H1 (cell line): ENCODE data around the gene HBM. TPM values are rescaled to one million over a fixed set of nuclear protein-coding genes. Genes with fewer than 3 reads are reported as not detected.

Source experiments
- CTCF ChIA-PET: fragments of 300-600 bp; sonication (Branson Sonifier 250); formaldehyde crosslinking; loops from one replicate; lab custom pipeline; 2021; ENCODE audit not compliant: partially characterized antibody; lab: Charles Lee
- POLR2A ChIA-PET: fragments of 300-600 bp; sonication (Branson Sonifier 250); formaldehyde crosslinking; loops from one replicate; lab custom pipeline; 2021; ENCODE audit warnings: inconsistent platforms; ENCODE audit not compliant: partially characterized antibody; lab: Charles Lee
- DNase-seq, 2 experiments: peaks; one replicate each; pipeline versions ENCODE4 v3.0.0 to v3.0.0-alpha.2; 2010 to 2022; ENCODE audit warnings: low spot score in 2 of 2, low read depth in 1 of 2, mixed read lengths in 1 of 2
- FAIRE-seq: peaks from 2 replicates; lab custom pipeline; 2011; peaks lifted over from hg19 to GRCh38; lab: Jason Lieb, UNC
- H2AFZ ChIP-seq: 2 replicates; pipeline ENCODE4 v1.8.1; 2012; ENCODE audit warnings: low read length, inconsistent platforms
- H2AK5ac ChIP-seq: 2 replicates; pipeline ENCODE4 v1.6.1; 2013; ENCODE audit warnings: low read depth, low read length
- H2BK120ac ChIP-seq: replicated peaks from 2 replicates; pipeline ENCODE3; 2013; ENCODE audit warnings: low read depth, low read length, inconsistent platforms
- H2BK12ac ChIP-seq: 2 replicates; pipeline ENCODE4 v1.6.1; 2013; ENCODE audit warnings: low read depth, low read length
- H2BK15ac ChIP-seq: 2 replicates; pipeline ENCODE4 v1.6.1; 2013; ENCODE audit warnings: low read length
- H2BK20ac ChIP-seq: 2 replicates; pipeline ENCODE4 v1.6.1; 2013; ENCODE audit warnings: low read length
- H2BK5ac ChIP-seq: 2 replicates; pipeline ENCODE4 v1.6.1; 2013; ENCODE audit warnings: low read depth, low read length
- H3K14ac ChIP-seq: 2 replicates; pipeline ENCODE4 v1.6.1; 2013; ENCODE audit warnings: inconsistent platforms; ENCODE audit not compliant: insufficient read length
- H3K18ac ChIP-seq: 2 replicates; pipeline ENCODE4 v1.6.1; 2013; ENCODE audit warnings: low read length; ENCODE audit errors: extremely low read depth
- H3K23ac ChIP-seq: 2 replicates; pipeline ENCODE4 v1.6.1; 2013; ENCODE audit warnings: inconsistent platforms; ENCODE audit not compliant: insufficient read length
- H3K23me2 ChIP-seq: 2 replicates; pipeline ENCODE4 v1.6.1; 2013; ENCODE audit warnings: low read depth, low read length
- H3K27ac ChIP-seq: 2 replicates; pipeline ENCODE4 v1.6.1; 2011; ENCODE audit warnings: low read depth, low read length, inconsistent platforms
- H3K27me3 ChIP-seq, 4 experiments: replicated peaks in 1 of 4; 1 replicate in 1 of 4; 2 replicates in 3 of 4; pipeline versions ENCODE4 v1.6.1 to v1.8.1; 2011 to 2013; ENCODE audit warnings: low read length in 3 of 4, mild to moderate bottlenecking in 3 of 4, inconsistent platforms in 2 of 4, mixed read lengths in 2 of 4, moderate library complexity in 1 of 4; ENCODE audit not compliant: control insufficient read depth in 3 of 4, insufficient read depth in 3 of 4; ENCODE audit errors: extremely low read depth in 1 of 4
- H3K36me3 ChIP-seq, 4 experiments: 2 replicates each; pipeline versions ENCODE4 v1.6.1 to v1.8.1; 2011 to 2013; ENCODE audit warnings: mild to moderate bottlenecking in 4 of 4, low read length in 3 of 4, moderate library complexity in 2 of 4, control low read depth in 1 of 4, inconsistent platforms in 1 of 4; ENCODE audit not compliant: insufficient read depth in 4 of 4, control insufficient read depth in 2 of 4
- H3K4ac ChIP-seq: replicated peaks from 2 replicates; pipeline ENCODE3; 2013; ENCODE audit warnings: low read length, low read depth, mixed read lengths, inconsistent platforms; ENCODE audit not compliant: insufficient read length
- H3K4me1 ChIP-seq, 4 experiments: replicated peaks in 1 of 4; 1 replicate in 1 of 4; 2 replicates in 3 of 4; pipeline versions ENCODE4 v1.6.1 to v1.8.1; 2011 to 2013; ENCODE audit warnings: low read length in 3 of 4, inconsistent platforms in 2 of 4, mixed read lengths in 1 of 4; ENCODE audit not compliant: insufficient read depth in 4 of 4, control insufficient read depth in 3 of 4
- H3K4me2 ChIP-seq, 2 experiments: 2 replicates each; pipeline versions ENCODE4 v1.6.1 to v1.8.1; 2011 to 2013; ENCODE audit warnings: low read depth in 2 of 2, low read length in 2 of 2, control low read depth in 1 of 2, inconsistent platforms in 1 of 2, mild to moderate bottlenecking in 1 of 2; ENCODE audit not compliant: insufficient read depth in 1 of 2
- H3K4me3 ChIP-seq, 4 experiments: fragments of 200-600, 300-600 bp in 1 of 4; sonication (generic), shearing (Covaris generic), sonication (Bioruptor Twin) in 1 of 4; 2 replicates each; pipeline versions ENCODE4 v1.5.1 to v1.8.1; 2011 to 2016; ENCODE audit warnings: low read length in 4 of 4, low read depth in 3 of 4, control low read depth in 2 of 4, inconsistent platforms in 2 of 4, mild to moderate bottlenecking in 2 of 4, mixed read lengths in 1 of 4, moderate library complexity in 1 of 4; ENCODE audit not compliant: insufficient read depth in 2 of 4; ENCODE audit errors: extremely low read depth in 1 of 4
- H3K56ac ChIP-seq: replicated peaks from 2 replicates; pipeline ENCODE3; 2013; ENCODE audit warnings: low read depth, mild to moderate bottlenecking, mixed read lengths, low read length, inconsistent platforms; ENCODE audit not compliant: insufficient read length
- H3K79me1 ChIP-seq: 2 replicates; pipeline ENCODE4 v1.6.1; 2013; ENCODE audit warnings: low read depth, low read length, control low read depth
- H3K79me2 ChIP-seq, 2 experiments: 2 replicates each; pipeline versions ENCODE4 v1.6.1 to v1.8.1; 2012 to 2013; ENCODE audit warnings: low read length in 2 of 2, mild to moderate bottlenecking in 2 of 2, inconsistent platforms in 1 of 2; ENCODE audit not compliant: insufficient read depth in 2 of 2, control insufficient read depth in 1 of 2
- H3K9ac ChIP-seq, 4 experiments: replicated peaks in 1 of 4; 1 replicate in 1 of 4; 2 replicates in 3 of 4; pipeline versions ENCODE4 v1.6.1 to v1.8.1; 2011 to 2013; ENCODE audit warnings: low read depth in 3 of 4, low read length in 3 of 4, control low read depth in 2 of 4, mild to moderate bottlenecking in 2 of 4, moderate library complexity in 2 of 4, inconsistent platforms in 1 of 4; ENCODE audit errors: extremely low read depth in 1 of 4
- H3K9me3 ChIP-seq, 2 experiments: 2 replicates each; pipeline versions ENCODE4 v1.6.1 to v1.8.1; 2012 to 2013; ENCODE audit warnings: mild to moderate bottlenecking in 2 of 2, moderate library complexity in 2 of 2, control low read depth in 1 of 2, inconsistent platforms in 1 of 2, low read depth in 1 of 2, low read length in 1 of 2, mixed read lengths in 1 of 2; ENCODE audit not compliant: insufficient read depth in 2 of 2
- H4K20me1 ChIP-seq, 2 experiments: replicated peaks in 1 of 2; 2 replicates each; pipeline versions ENCODE3 to v1.8.1; 2011 to 2013; ENCODE audit warnings: inconsistent platforms in 2 of 2, low read length in 2 of 2, mild to moderate bottlenecking in 1 of 2; ENCODE audit not compliant: insufficient read depth in 2 of 2, control insufficient read depth in 1 of 2
- H4K5ac ChIP-seq: 2 replicates; pipeline ENCODE4 v1.6.1; 2013; ENCODE audit warnings: low read length, low read depth, mixed read lengths, inconsistent platforms; ENCODE audit not compliant: insufficient read length
- H4K8ac ChIP-seq: 2 replicates; pipeline ENCODE4 v1.8.0; 2013; ENCODE audit warnings: mild to moderate bottlenecking, moderate library complexity, low read length, inconsistent platforms; ENCODE audit not compliant: insufficient read depth; ENCODE audit errors: extremely low read depth
- H4K91ac ChIP-seq: replicated peaks from 2 replicates; pipeline ENCODE3; 2013; ENCODE audit warnings: low read length, mixed read lengths, inconsistent platforms; ENCODE audit not compliant: insufficient read length
- CTBP2 ChIP-seq: IDR thresholded peaks from 2 replicates; pipeline ENCODE4 v1.7.0; 2011; ENCODE audit warnings: borderline replicate concordance, mild to moderate bottlenecking, moderate library complexity, mixed read lengths, low read length; ENCODE audit not compliant: insufficient read depth, insufficient read length
- POLR2A ChIP-seq, 2 experiments: IDR thresholded peaks; 1 replicate in 1 of 2; 2 replicates in 1 of 2; pipeline ENCODE4 v1.6.1; 2011; ENCODE audit warnings: low read depth in 2 of 2, low read length in 2 of 2, mild to moderate bottlenecking in 2 of 2; ENCODE audit errors: control extremely low read depth in 1 of 2
- POLR2AphosphoS5 ChIP-seq: IDR thresholded peaks from 2 replicates; pipeline ENCODE4 v1.6.1; 2011; ENCODE audit warnings: low read depth, low read length
- TCF12 ChIP-seq: IDR thresholded peaks from 2 replicates; pipeline ENCODE4 v1.6.1; 2011; ENCODE audit warnings: low read depth, mild to moderate bottlenecking, low read length
- WGBS, 2 experiments: shearing (Covaris generic) in 1 of 2; methylation state at CpG; one replicate each; pipeline versions ENCODE4 v1.1.6 to v1.1.7; 2013 to 2015; ENCODE audit warnings: low lambda C conversion rate in 2 of 2, mixed read lengths in 2 of 2, inconsistent platforms in 1 of 2, low coverage in 1 of 2, missing lambda C conversion rate in 1 of 2; ENCODE audit not compliant: insufficient replicate concordance in 2 of 2, insufficient coverage in 1 of 2, insufficient read length in 1 of 2; ENCODE audit errors: extremely low coverage in 1 of 2, missing lambda C conversion rate in 1 of 2; 5-methylcytosine and 5-hydroxymethylcytosine counted together
- polyA plus RNA-seq, 7 experiments: library from polyadenylated mRNA; depleted of rRNA in 3 of 7; stranded (reverse) in 5 of 7; unstranded in 2 of 7; fragments of >200 nt in 5 of 7; fragments of 200-250 nt in 2 of 7; gene quantifications; 1 replicate in 5 of 7; 2 replicates in 1 of 7; 4 replicates in 1 of 7; pipeline versions ENCODE4 v1.2.1 to v1.2.3, GENCODE V29; 2011 to 2013; ENCODE audit warnings: missing spikeins in 2 of 7, mixed read lengths in 2 of 7
- total RNA-seq: library from RNA; stranded (reverse); fragmentation: NEBNext Ultra II Directional; extraction: Animal tissue kit (Norgen Biotek cat#: 25700); gene quantifications from 2 replicates; pipeline ENCODE4 v1.2.1, GENCODE V29; 2021

Gene HBM
- total and polyA plus RNA-seq, 2 of the 8 experiments (the other 6 are each of a cell fraction or from before 2014, with no cell fraction given) = 0.88 TPM; not detected in 1

GRCh38 chr16:185213-185612 lies 19.4 kb downstream of the HBM start:
- Histone ChIP-seq H3K4me1 (peaks cover 0 to 5% (median 3%) of the 10 kb centered on the region in 4 experiments; a peak in 4 of 7 replicates), H3K27me3 (peaks cover 4 to 10% (median 8%) of the 10 kb centered on the region in 4 experiments; a peak in 6 of 7 replicates), H2AFZ (no peak overlapping the region), H2BK20ac (no peak overlapping the region), H4K20me1 (peaks cover 7 to 9% of the 10 kb centered on the region in 2 experiments), H2BK120ac (no peak overlapping the region), H3K56ac (no peak overlapping the region), H3K23ac (no peak overlapping the region), H2BK5ac (no peak overlapping the region), H3K18ac (no peak overlapping the region), H4K91ac (no peak overlapping the region), H3K4ac (no peak overlapping the region), H3K4me2 (no peak overlapping the region), H3K14ac (no peak overlapping the region), H3K27ac (no peak overlapping the region), H2AK5ac (no peak overlapping the region), H4K5ac (no peak overlapping the region), H3K9ac (no peak overlapping the region), H3K79me1 (no peaks in the 10 kb centered on the region; the same call in 1 of the 2 replicates), H3K36me3 (peaks cover 15 to 31% (median 26%) of the 10 kb centered on the region in 4 experiments; a peak in 7 of 8 replicates), H3K4me3 (no peak overlapping the region), H2BK12ac (no peak overlapping the region), H3K23me2 (peaks cover 9% of the 10 kb centered on the region; the same call in 1 of the 2 replicates), H4K8ac (no peak overlapping the region), H2BK15ac (no peak overlapping the region), H3K79me2 (no peaks in the 10 kb centered on the region), H3K9me3 (peaks cover 0 to 3% of the 10 kb centered on the region in 2 experiments; a peak in 1 of 4 replicates)
- no peak for TF ChIP-seq TCF12
- TF ChIP-seq CTBP2 = no peak
- TF ChIP-seq POLR2AphosphoS5 = no peak
- no peak for TF ChIP-seq POLR2A (IDR thresholded peaks at IDR 0.05; ENCODE audit: control extremely low read depth in 1 of 2, low read depth in 2 of 2, low read length in 2 of 2)
- FAIRE-seq = no peak
- no peak for DNase-seq
- 98% methylated on average over 11 of the region's 13 CpGs; no CpG with 5 or more reads in 1 of the 2 experiments for WGBS, 2 experiments
- ChIA-PET POLR2A (interaction anchor here (1.0 to 1.1 kb wide), 3 partner anchors 15 to 81 kb away, joined by 3 to 4 read pairs (median 4); no protein-coding TSS in a partner anchor), CTCF (interaction anchor here (0.9 to 1.2 kb wide), 2 partner anchors 43 to 67 kb away, joined by 3 read pairs; no protein-coding TSS in a partner anchor)
